Stimulated activated CD4-positive, alpha-beta T cell treated with anti-CD3 and anti-CD28 coated beads, Interleukin-12 subunit alpha, Interleukin-12 subunit beta, amount 100 ng/mL, for 48 hours (primary cell): ENCODE measurements around the gene DDX53.

ENCODE experiments used
- DNase-seq, 3 donors: peaks; one replicate each; pipeline ENCODE4 v3.0.0-alpha.2; 2020; ENCODE audit warnings: low read depth in 2 of 3, low spot score in 1 of 3

DDX53 gene

DNA sequence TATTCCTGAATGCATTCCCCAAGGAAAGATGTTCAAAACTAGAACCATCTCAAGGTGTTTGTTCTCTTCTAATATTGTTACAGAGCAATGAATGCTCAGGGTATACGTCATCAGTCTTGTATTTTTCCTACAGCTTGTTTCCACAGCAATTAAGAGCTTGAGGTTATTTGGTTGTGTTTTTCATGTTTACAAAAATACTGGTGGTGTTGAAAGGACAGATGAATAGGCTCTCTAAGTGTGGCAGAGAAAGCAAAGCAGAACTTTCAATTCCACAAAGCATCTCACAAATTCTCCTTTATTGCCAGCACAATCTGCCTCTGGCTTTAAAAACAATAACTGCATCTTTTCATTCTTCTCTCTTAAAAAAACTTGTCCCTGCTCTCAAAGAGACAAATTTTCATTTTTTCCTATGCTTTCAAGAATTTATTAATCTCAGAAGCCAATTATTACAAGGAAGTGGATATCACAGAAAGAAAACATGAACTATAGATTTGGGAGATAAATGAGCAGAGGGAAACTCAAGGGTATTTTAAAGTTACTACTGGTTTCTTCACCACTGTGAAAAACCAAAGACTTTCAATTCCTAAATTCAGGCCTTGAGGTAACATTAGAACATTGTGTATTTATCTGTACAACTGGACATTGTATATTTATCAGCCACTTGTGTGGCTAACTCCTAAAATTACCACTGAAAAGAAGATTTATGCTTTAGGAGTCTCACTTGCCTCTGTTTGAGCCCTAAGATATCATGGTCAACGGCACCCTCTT is 49.2 kb downstream of the DDX53 start:
- no peak for DNase-seq

- DNase-seq, result no peak
These were observed 52.6 kb downstream of the DDX53 start for GRCh38 chrX:23052324-23052723.
